Ammon's horn (tissue), 1 donor: ENCODE data around the gene SUPT20HL1.
"Not testable (repeated sequence)": the region's sequence is repeated elsewhere in the genome, so short reads cannot be mapped to it uniquely, and the experiment has no call there.

Experiments used
- DNase-seq: peaks from one replicate; pipeline ENCODE4 v3.0.0-alpha.2; 2016; ENCODE audit warnings: low spot score

The SUPT20HL1 gene

GRCh38 chrX:24360272-24360671, at the start of gene SUPT20HL1:
Gene SUPT20HL1, plus strand, starts transcription at chrX:24360639. Its CDS starts 2,122 bp downstream, at chrX:24362761.
- no peak for DNase-seq

- DNase-seq = not testable (repeated sequence)
These were observed 49.5 kb upstream of the SUPT20HL1 start for GRCh38 chrX:24310916-24311315.

DNA sequence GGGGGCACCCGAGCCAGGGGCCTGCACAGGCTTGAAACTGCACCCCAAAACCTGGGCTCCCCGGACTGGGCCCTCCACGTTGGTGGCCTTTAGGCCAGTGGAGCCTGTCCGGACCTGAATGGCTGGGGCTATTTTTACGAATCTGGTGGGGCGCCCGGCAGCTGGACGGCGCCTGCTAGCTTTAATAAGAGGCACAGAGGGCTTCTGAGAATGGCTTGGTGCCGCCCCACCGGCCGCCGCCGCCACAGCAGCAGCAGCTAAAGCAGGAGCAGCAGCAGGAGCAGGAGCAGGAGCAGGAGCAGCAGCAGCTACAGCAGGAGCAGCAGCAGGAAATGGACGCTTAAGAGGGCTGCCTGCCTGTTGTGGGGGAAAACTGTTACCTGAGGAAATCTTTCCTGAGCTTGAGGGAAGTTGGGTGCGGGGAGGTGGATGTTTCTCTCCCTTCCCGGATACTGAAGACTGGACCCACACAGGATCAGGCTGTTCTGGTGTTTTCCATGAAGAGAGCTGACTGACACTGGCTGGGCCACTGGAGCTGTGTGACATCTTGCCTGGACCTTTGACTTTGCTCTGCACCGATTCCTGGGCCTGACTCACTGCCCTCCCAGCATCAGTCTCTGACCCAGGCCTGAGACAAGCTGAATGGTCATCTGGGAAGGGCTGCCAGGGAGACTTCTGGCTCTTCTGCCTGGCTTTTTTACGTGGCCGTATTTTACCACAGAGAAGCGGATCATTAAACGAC, 48.8 kb upstream of the SUPT20HL1 start:
- not testable (repeated sequence) for DNase-seq

- DNase-seq = not testable (repeated sequence)
These were observed 48.2 kb upstream of the SUPT20HL1 start for GRCh38 chrX:24312249-24312607.

GRCh38 chrX:24314019-24314635, 46.3 kb upstream of the SUPT20HL1 start, which contains the start of gene SUPT20HL2:
Gene SUPT20HL2, minus strand, starts transcription at chrX:24314069. Its CDS starts 754 bp downstream, at chrX:24313315.
- no peak for DNase-seq

- DNase-seq = no peak
These were observed 44.3 kb upstream of the SUPT20HL1 start for GRCh38 chrX:24316111-24316510.

DNA sequence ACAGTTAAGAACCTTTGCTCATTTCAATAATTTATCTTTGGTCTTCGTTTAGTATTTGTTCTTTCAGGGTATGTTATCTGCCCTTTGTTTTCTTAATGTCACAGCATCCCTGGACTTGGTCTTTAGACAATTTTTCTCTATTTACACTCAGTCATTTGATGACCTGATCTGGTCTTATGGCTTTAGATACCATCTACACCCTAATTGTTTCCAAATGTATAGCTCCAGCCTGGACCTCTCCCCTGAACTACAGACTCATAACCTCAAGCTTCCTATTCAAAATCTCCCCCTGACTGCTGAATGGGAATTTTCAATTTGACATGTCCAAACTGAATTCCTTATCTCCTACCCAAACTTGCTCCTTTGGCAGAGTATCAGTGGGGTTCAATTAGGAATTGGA, 42.9 kb upstream of the SUPT20HL1 start:
- DNase-seq = no peak

DNA sequence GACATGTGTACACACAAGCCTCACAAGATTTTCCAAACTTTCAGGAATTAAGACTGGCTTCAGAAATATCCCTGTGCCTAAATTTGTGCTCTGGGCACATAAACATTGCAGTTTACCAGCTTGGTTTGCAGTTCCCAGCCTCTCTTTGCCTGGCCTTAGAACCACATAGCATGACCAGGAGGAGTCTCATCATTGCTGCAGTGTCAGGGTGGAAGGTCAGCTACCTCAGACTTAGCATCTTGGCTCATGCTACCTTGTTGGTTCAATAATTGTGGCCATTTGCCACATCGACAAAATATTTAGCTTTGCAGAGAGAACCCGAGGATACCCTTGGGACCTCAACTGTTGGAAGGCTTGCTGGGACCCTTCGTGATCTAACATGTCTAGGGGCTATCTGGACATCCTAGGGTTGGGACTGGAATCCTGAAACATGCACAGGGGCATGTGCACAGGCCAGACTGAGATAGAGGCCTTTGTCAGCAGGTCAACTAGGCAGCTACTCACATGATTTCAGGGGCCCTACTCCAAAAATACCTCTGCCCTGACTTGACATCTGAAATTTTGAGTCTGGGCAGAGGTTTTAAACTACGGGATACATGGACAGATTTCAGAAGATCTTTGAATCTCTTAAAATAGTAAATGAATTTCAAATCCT, 38.6 kb upstream of the SUPT20HL1 start:
- no peak for DNase-seq

- no peak for DNase-seq
These were observed 35.2 kb upstream of the SUPT20HL1 start for GRCh38 chrX:24325231-24325630.

DNA sequence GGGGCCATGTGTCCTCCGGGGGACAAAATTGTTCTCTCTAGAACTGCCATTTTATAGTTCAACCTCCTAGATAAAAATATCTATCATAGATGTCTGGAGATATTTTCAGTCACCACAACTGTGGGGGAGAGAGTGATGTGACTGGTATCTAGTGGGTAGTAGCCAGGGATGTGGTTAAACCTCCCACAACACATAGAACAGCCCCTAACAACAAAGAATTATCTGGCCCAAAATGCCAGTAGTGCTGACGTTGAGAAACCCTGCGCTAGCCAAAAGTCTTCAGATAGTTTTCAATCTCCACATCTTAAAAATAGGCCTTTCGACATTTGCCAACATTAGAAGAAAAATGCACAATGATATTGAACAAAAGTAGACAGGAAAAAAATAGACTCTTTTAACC, 27.6 kb upstream of the SUPT20HL1 start:
- no peak for DNase-seq

DNA sequence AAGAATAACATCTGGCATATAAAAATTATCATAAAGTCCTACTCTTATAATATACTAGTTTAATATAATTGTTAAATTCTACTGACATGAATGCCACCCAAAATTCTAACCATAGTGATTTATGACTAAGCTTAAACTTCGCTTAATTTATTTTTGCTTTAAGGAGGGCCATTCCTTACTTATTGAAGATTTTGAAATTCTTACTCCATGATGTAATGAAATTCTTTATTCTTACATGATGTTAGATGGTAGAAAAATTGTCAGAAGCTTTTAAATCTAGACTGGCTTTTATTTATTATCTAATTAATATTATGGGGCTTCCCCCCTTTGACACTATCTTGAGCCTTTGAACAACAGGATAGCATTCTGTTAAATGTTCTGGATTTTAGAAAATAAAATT, 27.1 kb upstream of the SUPT20HL1 start:
- DNase-seq = no peak

- no peak for DNase-seq
These were observed 26.0 kb upstream of the SUPT20HL1 start for GRCh38 chrX:24334461-24334860.

- no peak for DNase-seq
These were observed 24.6 kb upstream of the SUPT20HL1 start for GRCh38 chrX:24335871-24336270.

DNA sequence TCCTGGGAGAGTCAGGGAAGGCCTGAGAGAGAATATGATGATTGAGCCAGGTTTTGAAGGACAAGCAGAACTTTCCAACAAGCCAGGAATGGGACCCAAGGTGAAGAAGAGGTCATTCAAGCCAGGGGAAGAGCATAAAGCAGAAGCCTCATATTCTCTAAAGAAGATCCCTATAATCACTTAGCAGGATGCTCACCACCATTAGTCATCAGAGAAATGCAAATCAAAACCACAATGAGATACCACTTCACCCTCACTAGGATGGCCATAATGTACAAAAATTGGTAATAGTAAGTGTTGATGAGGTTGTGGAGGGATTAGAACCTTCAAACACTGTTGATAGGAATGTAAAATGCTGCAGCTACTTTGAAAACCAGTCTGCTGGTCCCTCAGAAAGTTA, 20.5 kb upstream of the SUPT20HL1 start:
- no peak for DNase-seq

DNA sequence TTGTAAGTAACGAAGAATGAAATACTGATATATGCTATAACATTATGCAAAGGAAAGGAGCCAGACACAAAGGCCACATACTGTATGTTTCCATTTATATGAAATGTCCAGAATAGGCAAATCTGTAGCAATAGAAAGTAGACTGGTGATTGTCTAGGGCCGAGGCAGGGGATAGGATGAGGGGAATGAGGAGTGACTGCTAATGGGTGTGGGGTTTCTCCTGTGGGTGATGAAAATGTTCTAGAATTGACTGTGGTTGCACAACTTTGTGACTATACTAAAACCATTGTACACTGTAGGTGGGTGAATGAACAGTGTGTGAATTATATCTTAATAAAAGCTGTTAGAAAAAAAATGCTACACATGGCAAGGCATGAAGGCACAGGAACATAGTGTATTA, 19.9 kb upstream of the SUPT20HL1 start:
- no peak for DNase-seq

DNA sequence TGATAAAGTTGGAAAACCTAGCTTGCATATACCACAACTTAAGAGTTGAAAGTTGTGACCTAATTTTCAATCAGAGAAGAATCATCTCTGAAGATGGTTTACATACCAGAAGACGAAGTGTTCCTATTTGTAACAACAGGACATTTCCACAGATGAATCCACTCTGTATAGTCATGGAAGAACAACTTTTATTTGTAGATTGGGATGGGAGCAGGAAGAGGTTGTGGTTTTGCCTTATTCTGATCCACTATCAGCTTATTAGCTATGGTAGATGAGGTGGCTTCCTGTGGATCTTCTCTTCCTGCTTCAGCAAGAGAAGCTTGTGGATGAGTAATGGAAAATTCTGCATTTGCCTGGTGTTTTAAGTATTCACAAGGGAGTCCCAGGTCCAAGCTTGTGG, 18.6 kb upstream of the SUPT20HL1 start:
- DNase-seq = no peak

- no peak for DNase-seq
These were observed 16.7 kb upstream of the SUPT20HL1 start for GRCh38 chrX:24343719-24344118.

GRCh38 chrX:24347881-24348280, 12.6 kb upstream of the SUPT20HL1 start:
- DNase-seq = no peak

DNA sequence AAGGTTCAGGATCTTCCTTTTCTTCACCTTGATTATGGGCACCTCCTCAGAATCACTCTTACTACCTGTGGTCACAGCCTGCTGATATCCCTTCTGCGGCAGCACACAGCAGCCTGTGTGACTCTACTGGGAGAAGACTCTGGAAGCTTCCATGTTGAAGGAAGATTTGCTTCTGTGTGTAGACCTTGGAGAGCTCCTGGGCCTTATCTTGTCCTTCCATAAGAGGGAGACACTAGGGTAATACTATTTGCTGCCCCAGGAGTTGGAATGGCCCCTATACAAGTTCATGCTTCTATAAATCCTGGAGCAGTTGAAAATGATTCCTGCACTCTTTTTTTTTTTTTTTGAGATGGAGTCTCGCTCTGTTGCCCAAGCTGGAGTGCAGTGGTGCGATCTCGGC, 10.2 kb upstream of the SUPT20HL1 start:
- DNase-seq = no peak

DNA sequence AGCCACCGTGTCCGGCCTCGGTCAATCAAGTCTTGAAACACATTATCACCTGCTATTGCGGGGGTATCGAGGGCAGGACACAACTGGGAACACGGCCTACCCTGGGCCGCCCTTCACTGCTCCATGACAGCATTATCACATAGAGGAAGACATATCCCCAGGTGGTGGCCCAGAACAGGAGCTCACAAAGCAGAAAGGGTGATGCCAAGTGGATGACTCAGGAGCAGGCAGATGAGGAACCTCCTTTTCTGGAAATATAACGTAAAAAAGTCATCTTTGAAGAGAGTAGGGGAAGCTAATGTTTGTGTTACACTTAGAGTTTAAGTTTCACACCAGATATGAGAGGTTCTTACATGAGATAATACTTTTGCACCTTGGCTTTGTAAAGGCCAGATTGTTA, 5.3 kb upstream of the SUPT20HL1 start:
- DNase-seq = no peak

DNA sequence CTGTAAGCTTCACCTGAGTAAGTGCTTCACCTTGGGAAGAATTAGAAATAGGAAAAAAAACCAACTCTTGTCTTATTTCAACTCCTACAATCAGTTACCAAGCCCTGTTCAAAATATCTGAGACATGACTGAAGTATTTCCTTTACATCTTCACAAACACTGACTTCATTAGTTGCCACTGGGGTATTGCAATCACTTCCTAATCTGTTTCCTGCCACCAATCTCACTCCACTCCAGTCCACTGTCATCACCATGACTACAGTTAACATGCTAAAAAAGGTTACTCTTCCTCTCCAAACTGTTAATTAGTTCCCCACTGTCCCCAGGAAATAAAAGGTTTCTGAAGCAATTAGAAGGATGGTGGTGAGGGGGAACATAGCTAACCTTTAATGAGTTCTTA, 3.3 kb upstream of the SUPT20HL1 start:
- no peak for DNase-seq

GRCh38 chrX:24362089-24362745, 1.8 kb downstream of the SUPT20HL1 start:
- not testable (repeated sequence) for DNase-seq
